GM21717 (cell line): ENCODE data around the gene RAD54L.
"Not testable (repeated sequence)": the region's sequence is repeated elsewhere in the genome, so short reads cannot be mapped to it uniquely, and the experiment has no call there.

Experiments used
- ATAC-seq: cut with Tn5 transposase; IDR thresholded peaks from one replicate; pipeline ENCODE4 v1.9.1; 2021; ENCODE audit warnings: mild to moderate bottlenecking, moderate library complexity; ENCODE audit not compliant: unreplicated experiment

RAD54L gene

DNA sequence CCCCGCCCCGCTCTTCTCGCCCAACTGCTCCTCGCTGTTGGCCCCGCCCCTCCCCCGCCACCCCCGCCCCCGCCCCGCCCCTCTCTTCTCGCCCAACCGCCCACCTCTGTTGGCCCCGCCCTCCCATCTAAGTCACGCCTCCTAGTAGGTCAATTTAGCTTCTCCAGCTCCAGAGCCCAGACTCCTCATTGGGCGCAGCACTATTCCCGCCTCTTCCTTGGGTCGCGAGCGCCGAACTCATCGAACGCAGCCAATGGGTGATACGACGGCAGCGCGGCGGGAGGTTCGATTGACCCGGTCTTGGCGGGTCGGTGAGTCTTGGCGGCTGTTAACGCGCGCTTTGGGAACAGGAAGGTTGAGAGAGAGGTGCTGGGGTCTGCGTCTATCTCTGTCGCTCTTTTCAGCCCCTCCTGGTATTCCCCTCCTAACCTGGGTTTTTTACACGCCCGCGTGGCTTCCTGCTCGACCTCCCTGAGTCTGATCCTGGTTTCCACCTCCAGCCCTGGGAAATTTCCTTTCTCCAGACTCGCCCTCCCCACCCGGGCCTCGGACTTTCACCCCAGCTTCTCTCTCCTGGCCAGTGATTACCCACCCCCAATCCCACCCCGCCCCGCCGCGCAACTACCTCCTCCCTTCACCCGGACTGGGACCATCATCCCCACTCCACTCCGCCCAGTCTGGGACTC, at the start of gene RAD54L:
Gene RAD54L, plus strand, starts transcription at position 328 of the 686 bp plus-strand sequence. CDS start 643 bp downstream, outside the sequence.
- ATAC-seq = peak; percentile 90

- ATAC-seq = peak; percentile 91
These were observed 49.4 kb upstream of the RAD54L start, which contains the start of gene POMGNT1 for GRCh38 chr1:46197964-46198811. TSS of gene POMGNT1 (minus strand) at chr1:46198434. CDS start at chr1:46197821, 613 bp downstream.

- no peak for ATAC-seq
These were observed 48.3 kb upstream of the RAD54L start for GRCh38 chr1:46199233-46199749.

DNA sequence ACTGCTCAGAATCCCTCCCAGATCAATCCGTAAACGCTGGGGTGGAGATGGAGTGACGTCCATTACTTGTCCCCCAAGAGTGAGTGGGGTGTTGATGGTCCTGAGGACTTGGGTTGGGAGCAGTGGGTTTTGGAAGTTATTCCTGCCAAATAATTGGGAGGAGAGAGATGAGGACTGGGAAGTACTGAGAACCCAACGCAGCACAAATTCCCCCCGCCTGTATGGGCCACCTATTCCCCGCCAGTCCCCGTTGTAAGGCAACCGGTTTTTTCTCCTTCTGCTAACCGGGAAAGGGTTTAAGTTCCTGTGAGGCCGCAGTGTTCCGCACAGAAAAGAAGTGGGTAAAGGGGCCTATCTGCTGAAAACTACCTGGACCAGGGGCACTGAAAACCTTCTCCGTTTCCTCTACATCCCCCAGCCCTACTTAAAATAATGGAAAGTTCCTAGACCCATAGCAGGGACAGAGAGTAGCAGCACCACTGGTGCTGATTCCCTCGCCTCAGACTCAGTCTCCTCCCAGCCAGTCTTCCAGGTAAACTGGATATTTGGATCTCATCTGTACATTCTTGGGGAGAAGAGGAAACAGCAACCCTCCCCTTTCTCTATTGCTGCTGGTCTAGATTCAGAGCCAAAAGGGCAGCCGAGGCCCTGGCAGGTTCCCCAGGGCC, 43.7 kb upstream of the RAD54L start:
- ATAC-seq = no peak

GRCh38 chr1:46204406-46204742, 43.2 kb upstream of the RAD54L start:
- ATAC-seq = no peak

GRCh38 chr1:46205141-46205540, 42.4 kb upstream of the RAD54L start:
- no peak for ATAC-seq

GRCh38 chr1:46205791-46206190, 41.8 kb upstream of the RAD54L start:
- no peak for ATAC-seq

DNA sequence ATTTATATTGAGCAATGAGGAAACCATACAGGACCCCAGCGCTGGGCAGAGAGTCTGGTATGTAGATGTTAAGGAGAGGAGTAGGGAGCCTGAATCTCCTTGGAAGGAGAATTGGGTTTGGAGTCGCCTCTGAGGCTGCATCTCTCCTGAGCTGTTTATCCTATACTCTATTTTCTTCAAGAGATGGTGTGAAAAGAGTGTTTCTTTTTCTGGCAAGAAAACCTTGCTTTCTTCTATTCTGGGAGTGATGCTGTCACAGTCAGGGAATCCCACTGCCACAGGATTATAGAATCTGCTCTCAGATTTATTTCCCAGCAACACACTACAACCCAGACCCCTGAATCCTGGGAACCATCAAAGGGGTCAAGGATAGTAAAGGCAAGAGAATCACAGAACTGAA, 41.2 kb upstream of the RAD54L start:
- no peak for ATAC-seq

GRCh38 chr1:46210561-46210960, 37.0 kb upstream of the RAD54L start:
- ATAC-seq = no peak

GRCh38 chr1:46211051-46211450, 36.5 kb upstream of the RAD54L start:
- ATAC-seq = no peak

GRCh38 chr1:46215504-46215903, 32.1 kb upstream of the RAD54L start:
- ATAC-seq = no peak

GRCh38 chr1:46218443-46218842, 29.1 kb upstream of the RAD54L start:
- no peak for ATAC-seq

DNA sequence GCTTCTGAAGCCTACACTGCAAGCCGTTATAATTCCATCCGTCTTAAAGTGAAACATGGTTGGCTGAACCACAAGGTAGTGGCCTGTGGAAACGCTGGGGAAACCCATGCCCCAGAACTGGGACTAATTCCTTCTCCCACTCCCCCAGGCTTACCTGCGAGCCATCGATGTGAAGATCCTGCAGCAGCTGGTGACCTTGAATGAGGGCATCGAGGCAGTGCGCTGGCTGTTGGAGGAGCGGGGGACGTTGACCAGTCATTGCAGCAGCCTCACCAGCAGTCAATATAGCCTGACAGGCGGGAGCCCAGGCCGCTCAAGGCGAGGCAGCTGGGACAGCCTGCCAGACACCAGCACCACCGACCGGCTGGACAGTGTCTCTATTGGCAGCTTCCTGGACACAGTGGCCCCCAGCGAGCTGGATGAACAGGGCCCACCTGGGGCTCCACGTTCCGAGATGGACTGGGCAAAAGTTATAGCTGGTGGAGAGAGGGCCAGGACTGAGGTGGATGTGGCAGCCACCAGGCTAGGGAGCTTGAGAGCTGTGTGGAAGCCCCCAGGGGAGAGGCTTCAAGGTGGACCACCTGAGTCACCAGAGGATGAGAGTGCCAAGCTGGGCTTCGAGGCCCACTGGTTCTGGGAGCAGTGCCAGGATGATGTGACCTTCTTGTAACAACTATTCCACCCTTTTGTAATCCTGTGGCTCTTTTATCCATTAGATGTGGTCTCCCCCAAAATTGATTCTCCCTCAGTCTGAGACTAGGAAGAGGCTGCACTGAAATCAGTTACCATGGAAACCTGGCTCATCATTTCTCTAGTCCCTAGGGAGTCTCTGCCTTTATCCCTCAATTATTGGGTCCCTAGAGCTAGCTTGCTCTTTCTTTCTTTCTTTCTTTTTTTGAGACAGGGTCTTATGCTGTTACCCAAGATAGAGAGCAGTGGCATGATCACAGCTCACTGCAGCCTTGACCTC, 27.7 kb upstream of the RAD54L start:
- no peak for ATAC-seq

DNA sequence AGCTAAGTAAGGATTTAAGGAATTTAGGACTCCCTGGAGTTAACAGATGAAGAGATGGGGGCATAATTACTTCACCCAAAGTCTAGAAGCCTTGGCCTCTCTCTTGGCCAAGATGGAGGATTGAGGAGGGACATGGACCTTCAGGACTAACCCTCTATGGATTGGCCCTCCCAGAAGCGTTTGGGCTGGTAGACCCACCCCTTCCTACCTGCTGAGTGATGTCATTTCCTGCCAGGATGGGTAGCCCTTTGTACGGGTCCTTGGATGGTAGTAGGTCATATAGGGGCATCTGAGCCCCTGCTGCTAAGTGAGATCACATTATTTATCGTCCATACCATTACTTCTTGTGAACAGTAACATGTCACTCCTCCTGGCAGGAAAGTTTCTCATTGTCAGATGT, 26.8 kb upstream of the RAD54L start:
- ATAC-seq = no peak

DNA sequence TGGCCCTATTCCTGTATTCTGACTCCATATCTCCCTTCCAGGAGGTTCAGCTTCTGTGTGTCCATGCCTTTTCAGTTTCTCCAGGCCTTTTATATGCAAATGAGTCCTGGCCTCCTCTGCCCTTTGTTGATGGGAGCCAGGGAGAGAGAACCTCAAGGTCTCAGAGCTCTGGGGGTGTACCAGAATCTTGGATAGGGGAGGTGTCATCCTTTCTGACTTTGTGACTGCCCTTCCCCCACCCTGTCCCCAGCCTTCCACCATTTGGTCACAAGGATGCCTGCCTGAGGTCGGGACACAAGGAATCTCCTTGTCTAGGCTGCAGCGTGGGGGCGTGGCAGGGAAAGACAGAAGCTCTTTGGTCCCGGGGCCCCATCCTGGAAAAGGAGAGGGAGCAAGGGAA, 25.8 kb upstream of the RAD54L start:
- no peak for ATAC-seq

GRCh38 chr1:46223055-46223454, 24.5 kb upstream of the RAD54L start:
- ATAC-seq = not testable (repeated sequence)

- peak; percentile 78 for ATAC-seq
These were observed 24.1 kb upstream of the RAD54L start for GRCh38 chr1:46223472-46223943.

DNA sequence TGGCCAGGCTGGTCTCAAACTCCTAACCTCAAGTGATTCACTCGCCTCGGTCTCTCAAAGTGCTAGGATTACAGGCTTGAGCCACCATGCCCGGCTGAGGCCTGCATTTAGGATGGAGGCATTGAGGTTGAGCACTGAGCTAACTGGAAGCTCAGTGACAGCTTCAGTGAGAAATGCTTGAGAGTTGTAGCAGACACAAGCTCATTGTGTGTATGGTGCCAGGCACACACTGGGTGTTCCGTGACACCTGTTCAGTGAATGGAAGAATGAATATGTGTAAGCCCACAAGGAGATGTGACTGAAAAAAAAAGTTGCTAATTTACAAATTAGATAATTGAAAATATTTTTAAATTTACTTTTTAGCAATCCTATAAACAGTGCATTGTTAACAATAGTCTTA, 22.6 kb upstream of the RAD54L start:
- no peak for ATAC-seq

- not testable (repeated sequence) for ATAC-seq
These were observed 16.3 kb upstream of the RAD54L start for GRCh38 chr1:46231231-46231630.

GRCh38 chr1:46236882-46237281, 10.7 kb upstream of the RAD54L start:
- no peak for ATAC-seq
